Inferior parietal cortex (tissue), 1 donor: ENCODE measurements around the gene TMEM178A.

Experiments
- DNase-seq: peaks from one replicate; pipeline ENCODE4 v3.0.0-alpha.2; 2016; ENCODE audit errors: extremely low spot score

TMEM178A gene

DNA sequence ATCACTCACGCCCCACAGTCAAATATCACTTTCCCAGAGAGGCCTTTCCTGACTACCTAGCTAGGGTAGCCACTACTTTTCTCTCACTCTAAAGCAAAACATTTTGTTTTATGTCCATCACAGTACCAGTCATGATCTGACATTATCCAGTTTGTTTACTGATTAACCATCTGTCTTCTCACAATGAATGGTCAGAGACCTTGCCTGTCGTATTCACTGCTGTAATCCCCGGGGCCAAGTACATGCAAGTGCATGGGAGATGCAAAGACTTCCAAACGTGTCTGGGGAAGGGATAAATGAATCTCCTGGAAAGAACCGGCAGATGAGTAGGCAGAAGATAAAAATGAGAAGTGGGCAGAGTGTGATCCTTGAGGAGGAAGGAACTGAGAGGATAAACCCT is 73.7 kb downstream of the TMEM178A start:
- DNase-seq = no peak

DNA sequence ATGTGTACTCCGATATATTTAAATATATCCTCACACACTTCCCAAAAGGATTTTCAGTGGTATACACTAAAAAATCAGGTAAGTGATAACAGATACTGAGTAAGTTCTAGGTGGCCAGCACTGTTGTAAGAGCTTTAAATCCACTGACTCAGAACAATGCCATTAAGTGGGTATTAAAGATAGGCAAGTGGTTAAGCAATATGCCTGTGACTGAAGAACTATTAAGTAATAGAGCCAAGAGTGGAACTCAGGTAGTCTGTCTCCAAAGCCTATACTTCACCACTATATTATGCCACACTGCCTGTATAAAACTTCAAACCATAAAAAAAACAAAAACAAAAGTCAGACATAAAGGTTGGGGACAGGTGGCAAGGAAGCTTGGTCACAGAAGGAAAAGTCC is 76.2 kb downstream of the TMEM178A start:
- DNase-seq = no peak

DNA sequence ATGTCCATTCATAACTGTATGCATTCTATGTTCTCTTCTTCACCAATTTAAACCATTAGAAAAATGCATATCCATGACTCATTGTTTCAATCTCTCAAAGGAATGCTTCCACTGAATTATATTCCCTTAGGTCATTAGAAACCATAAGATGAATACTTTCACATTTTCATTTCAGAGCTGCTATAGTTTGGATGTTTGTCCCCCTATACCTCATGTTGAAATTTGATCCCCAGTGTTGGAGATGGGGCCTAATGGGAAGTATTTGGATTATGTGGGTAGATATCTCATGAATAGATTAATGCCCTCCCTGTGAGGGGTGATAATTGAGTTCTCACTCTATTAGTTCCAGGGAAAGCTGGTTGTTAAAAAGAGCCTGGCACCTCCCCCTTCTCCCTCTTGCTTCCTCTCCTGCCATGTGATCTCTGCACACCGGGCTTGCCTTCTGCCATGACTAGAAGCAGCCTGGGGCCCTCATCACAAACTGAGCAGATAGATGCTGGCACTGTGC is 77.6 kb downstream of the TMEM178A start:
- no peak for DNase-seq

DNA sequence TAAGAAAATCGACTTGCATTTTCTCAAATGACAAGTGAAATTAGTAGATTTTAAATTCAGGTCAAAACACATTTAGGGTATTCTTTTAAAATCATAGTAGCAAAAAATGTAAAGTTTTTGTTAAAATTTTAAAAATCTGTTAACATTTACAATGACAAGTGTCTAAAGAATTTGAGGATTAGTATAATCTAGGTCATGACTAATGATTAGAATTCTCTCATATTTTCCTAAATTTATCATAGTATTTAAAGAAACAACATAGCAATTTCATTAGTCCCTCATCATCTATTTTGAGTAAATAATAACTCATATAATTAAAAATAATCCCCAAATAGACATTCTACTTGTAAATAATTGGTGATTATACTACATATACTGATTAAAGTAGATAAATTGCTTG is 89.7 kb downstream of the TMEM178A start:
- DNase-seq = no peak

DNA sequence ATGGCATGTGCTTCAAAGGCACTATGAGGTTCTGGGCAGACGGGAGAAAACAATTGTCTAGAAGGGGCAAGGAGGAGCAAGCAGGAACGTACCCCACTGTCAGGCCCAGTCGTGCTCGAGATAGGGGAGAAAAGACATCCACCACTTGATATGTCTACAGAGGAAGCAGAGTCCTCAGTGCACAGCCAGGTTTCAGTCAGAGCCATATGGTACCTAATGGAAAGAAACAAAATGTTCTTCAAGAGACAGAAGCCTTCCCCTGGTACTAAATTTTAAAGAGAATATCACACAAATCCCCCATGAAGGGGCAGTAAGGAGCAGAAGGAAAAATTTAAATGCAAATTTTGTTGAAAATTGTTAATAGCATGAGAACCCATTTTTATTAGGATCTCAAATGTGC is 91.4 kb downstream of the TMEM178A start:
- no peak for DNase-seq

DNA sequence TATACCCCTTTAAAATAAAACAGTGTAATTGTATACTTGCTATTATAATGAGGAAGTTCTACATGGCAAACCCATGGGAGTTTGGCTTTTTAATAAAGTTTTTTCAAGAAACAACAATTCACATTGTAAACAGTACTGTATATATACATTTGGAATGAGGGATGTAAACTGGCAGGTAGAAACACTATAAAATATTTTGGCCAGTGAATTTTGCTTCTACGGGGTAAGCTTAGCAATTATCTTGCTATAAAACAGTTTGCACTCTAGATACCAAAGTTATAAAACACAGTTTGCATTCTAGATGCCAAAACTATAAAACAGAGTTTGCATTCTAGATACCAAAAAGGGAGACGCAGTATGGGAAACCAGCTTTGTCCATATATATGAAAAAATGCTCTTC is 96.7 kb downstream of the TMEM178A start:
- no peak for DNase-seq
